A673 (cell line): ENCODE measurements around the gene CD3E. TPM values are rescaled to one million over a fixed set of nuclear protein-coding genes. Genes with fewer than 3 reads are reported as not detected.

Source experiments
- BruUV-seq: library from RNA; stranded (reverse); fragments of 400-500 nt; replicated peaks from 2 replicates; lab custom pipeline; 2021; lab: Mats Ljungman, UMichigan
- CTCF ChIA-PET: fragments of 300-600 bp; sonication (Branson Sonifier 250); formaldehyde crosslinking; loops from one replicate; lab custom pipeline; 2022; ENCODE audit warnings: antibody characterized with exemption; lab: Charles Lee
- POLR2A ChIA-PET: fragments of 300-600 bp; sonication (Branson Sonifier 250); formaldehyde crosslinking; loops from one replicate; lab custom pipeline; 2022; ENCODE audit warnings: antibody characterized with exemption; ENCODE audit not compliant: low non-redundant PET; lab: Charles Lee
- DNase-seq: peaks from one replicate; pipeline ENCODE4 v3.0.0-alpha.2; 2015; ENCODE audit warnings: low spot score
- H3K27ac ChIP-seq: fragments of 200-600 bp; sonication (generic); 2 replicates; pipeline ENCODE4 v1.5.1; 2016; ENCODE audit warnings: mixed run types, low read depth, mild to moderate bottlenecking, mixed read lengths, antibody characterized with exemption, low read length; ENCODE audit not compliant: poor library complexity, severe bottlenecking
- H3K27me3 ChIP-seq: fragments of 200-600 bp; sonication (generic); replicated peaks from 2 replicates; pipeline ENCODE4 v1.6.1; 2017; ENCODE audit warnings: mixed run types, low read depth, mild to moderate bottlenecking, mixed read lengths, antibody characterized with exemption, low read length; ENCODE audit not compliant: insufficient read depth, poor library complexity
- H3K36me3 ChIP-seq: fragments of 200-600 bp; sonication (generic); 2 replicates; pipeline ENCODE4 v1.6.1; 2016; ENCODE audit warnings: mixed run types, mild to moderate bottlenecking, mixed read lengths, antibody characterized with exemption, low read length; ENCODE audit not compliant: insufficient read depth, poor library complexity, severe bottlenecking
- H3K4me1 ChIP-seq: fragments of 200-600 bp; sonication (generic); 2 replicates; pipeline ENCODE4 v1.6.1; 2017; ENCODE audit warnings: mixed run types, mild to moderate bottlenecking, mixed read lengths, antibody characterized with exemption, low read length; ENCODE audit not compliant: insufficient read depth, poor library complexity, severe bottlenecking
- H3K4me3 ChIP-seq: fragments of 200-600 bp; sonication (generic); 2 replicates; pipeline ENCODE4 v1.5.1; 2016; ENCODE audit warnings: low read depth, mixed run types, mild to moderate bottlenecking, mixed read lengths, low read length; ENCODE audit not compliant: poor library complexity, severe bottlenecking
- H3K9me3 ChIP-seq: fragments of 200-600 bp; sonication (generic); 2 replicates; pipeline ENCODE4 v1.6.1; 2016; ENCODE audit warnings: mixed run types, low read depth, mild to moderate bottlenecking, mixed read lengths, antibody characterized with exemption, low read length; ENCODE audit not compliant: poor library complexity, severe bottlenecking
- CTCF ChIP-seq: fragments of 300-800, 200-600 bp; sonication (generic); conservative IDR thresholded peaks from 2 replicates; pipeline ENCODE4 v1.5.1; 2017; ENCODE audit warnings: low read depth, mild to moderate bottlenecking, antibody characterized with exemption, low read length, moderate library complexity, mixed read lengths
- EZH2 ChIP-seq: fragments of 200-600 bp; sonication (generic); IDR thresholded peaks from 2 replicates; pipeline ENCODE4 v1.6.1; 2017; ENCODE audit warnings: borderline replicate concordance, low read depth, mild to moderate bottlenecking, mixed read lengths, antibody characterized with exemption, low read length; ENCODE audit not compliant: poor library complexity, severe bottlenecking
- intact Hi-C: fragments of 100-400 bp; cut with micrococcal nuclease; formaldehyde crosslinking; loops from one replicate; pipeline ENCODE4 v1.10.0; 2022; ENCODE audit not compliant: unreplicated experiment
- total RNA-seq: library from RNA; stranded (reverse); gene quantifications from 2 replicates; pipeline ENCODE4 v1.2.3, GENCODE V29; 2021

Gene CD3E
- total RNA-seq, 1 experiment from 2014 or later = not detected

- Histone ChIP-seq H3K27ac (no peak overlapping the region), H3K36me3 (no peaks in the 10 kb centered on the region), H3K4me1 (no peaks in the 10 kb centered on the region), H3K27me3 (peaks cover 4% of the 10 kb centered on the region), H3K9me3 (no peaks in the 10 kb centered on the region), H3K4me3 (no peak overlapping the region)
- CTCF ChIA-PET = no interaction called here
- POLR2A ChIA-PET = no interaction called here
- no peak for DNase-seq
- TF ChIP-seq EZH2 (no peak), CTCF (no peak)
- BruUV-seq = no TSS peak
- intact Hi-C loops = no loop called here
Measured at GRCh38 chr11:118341815-118342489, 37.4 kb downstream of the CD3E start.

GRCh38 chr11:118342503-118343161 is 38.1 kb downstream of the CD3E start, which contains the start of gene CD3D:
Gene CD3D (minus strand): TSS chr11:118342705. CDS start chr11:118342607, 98 bp downstream.
- POLR2A ChIA-PET = no interaction called here
- intact Hi-C loops = no loop called here
- DNase-seq = no peak

GRCh38 chr11:118343248-118343647 is 38.7 kb downstream of the CD3E start:
- intact Hi-C loops = no loop called here
- no peak overlapping the region for H3K27ac ChIP-seq
- no peaks in the 10 kb centered on the region for H3K4me1 ChIP-seq
- H3K27me3 ChIP-seq = peaks cover 15% of the 10 kb centered on the region
- no TSS peak for BruUV-seq
- no peak for DNase-seq
- no peak overlapping the region for H3K4me3 ChIP-seq
- POLR2A ChIA-PET = no interaction called here
- H3K36me3 ChIP-seq = no peaks in the 10 kb centered on the region
- no peak for TF ChIP-seq EZH2
- no peak for TF ChIP-seq CTCF
- CTCF ChIA-PET = no interaction called here
- H3K9me3 ChIP-seq = no peaks in the 10 kb centered on the region

More at GRCh38 chr11:118342503-118343161, 38.1 kb downstream of the CD3E start, which contains the start of gene CD3D:
- H3K4me1 ChIP-seq = no peaks in the 10 kb centered on the region
- TF ChIP-seq CTCF (no peak), EZH2 (no peak)
- CTCF ChIA-PET = no interaction called here
- no peak within 1 kb of the TSS for H3K27ac ChIP-seq
- no peaks in the 10 kb centered on the region for H3K9me3 ChIP-seq
- no peaks in the 10 kb centered on the region for H3K36me3 ChIP-seq
- peaks cover 9% of the 10 kb centered on the region for H3K27me3 ChIP-seq
- H3K4me3 ChIP-seq = no peak within 1 kb of the TSS
- BruUV-seq = no TSS peak
